HG03521 (cell line): ENCODE results near the gene CEMIP.
"Not testable (repeated sequence)": the region's sequence is repeated elsewhere in the genome, so short reads cannot be mapped to it uniquely, and the experiment has no call there.

Experiments used
- ATAC-seq: cut with Tn5 transposase; IDR thresholded peaks from one replicate; pipeline ENCODE4 v1.9.1; 2021; ENCODE audit warnings: mild to moderate bottlenecking, moderate library complexity; ENCODE audit not compliant: unreplicated experiment

Gene CEMIP

GRCh38 chr15:80950291-80951078 is 171.3 kb downstream of the CEMIP start:
- no peak for ATAC-seq

- no peak for ATAC-seq
These were observed 172.8 kb downstream of the CEMIP start for GRCh38 chr15:80951941-80952340.

- ATAC-seq, result no peak
These were observed 174.1 kb downstream of the CEMIP start for GRCh38 chr15:80953001-80953952.

GRCh38 chr15:80953953-80954778 is 175.0 kb downstream of the CEMIP start:
- no peak for ATAC-seq

GRCh38 chr15:80955571-80956452 is 176.6 kb downstream of the CEMIP start:
- not testable (repeated sequence) for ATAC-seq

GRCh38 chr15:80957556-80957955 is 178.4 kb downstream of the CEMIP start:
- ATAC-seq, result no peak

GRCh38 chr15:80957976-80958375 is 178.8 kb downstream of the CEMIP start:
- ATAC-seq, result no peak

- no peak for ATAC-seq
These were observed 179.8 kb downstream of the CEMIP start for GRCh38 chr15:80958818-80959495.

GRCh38 chr15:80965454-80965853 is 186.3 kb downstream of the CEMIP start:
- not testable (repeated sequence) for ATAC-seq

GRCh38 chr15:80966431-80967197 is 187.4 kb downstream of the CEMIP start:
- ATAC-seq, result no peak

- no peak for ATAC-seq
These were observed 188.3 kb downstream of the CEMIP start for GRCh38 chr15:80967451-80967850.

GRCh38 chr15:80967991-80968510 is 188.9 kb downstream of the CEMIP start:
- no peak for ATAC-seq

- ATAC-seq, result no peak
These were observed 190.1 kb downstream of the CEMIP start for GRCh38 chr15:80969316-80969715.

- ATAC-seq, result no peak
These were observed 191.0 kb downstream of the CEMIP start for GRCh38 chr15:80970018-80970657.

GRCh38 chr15:80970658-80971057 is 191.5 kb downstream of the CEMIP start:
- no peak for ATAC-seq

- no peak for ATAC-seq
These were observed 192.0 kb downstream of the CEMIP start for GRCh38 chr15:80971143-80971542.

- ATAC-seq, result no peak
These were observed 193.1 kb downstream of the CEMIP start for GRCh38 chr15:80972276-80972675.

- ATAC-seq, result no peak
These were observed 195.7 kb downstream of the CEMIP start for GRCh38 chr15:80974914-80975313.
